HG03469 (cell line): Measurements from ENCODE around the gene DACT3.

Experiments
- ATAC-seq: cut with Tn5 transposase; IDR thresholded peaks from one replicate; pipeline ENCODE4 v1.9.1; 2021; ENCODE audit warnings: mild to moderate bottlenecking, moderate library complexity, moderate number of reproducible peaks; ENCODE audit not compliant: unreplicated experiment

DACT3 gene

GRCh38 chr19:46601318-46602224 is 59.4 kb downstream of the DACT3 start, which contains the start of gene CALM3:
CALM3 (plus strand) TSS chr19:46601330; CDS start chr19:46601435, 105 bp downstream.
- no peak for ATAC-seq

GRCh38 chr19:46600384-46601317 is 60.3 kb downstream of the DACT3 start:
- ATAC-seq = peak; percentile 59

- no peak for ATAC-seq
These were observed 61.1 kb downstream of the DACT3 start for GRCh38 chr19:46599716-46600373.

- ATAC-seq = no peak
These were observed 62.5 kb downstream of the DACT3 start for GRCh38 chr19:46598372-46598917.
